HepG2 (cell line): ENCODE measurements around the gene RMI2. TPM values are rescaled to one million over a fixed set of nuclear protein-coding genes. Genes with fewer than 3 reads are reported as not detected.

Experiments used
- ATAC-seq: fragments of 200-7000 bp; cut with Tn5 transposase; 3 replicates; pipeline ENCODE4 v1.9.1; 2020; ENCODE audit warnings: mild to moderate bottlenecking, moderate library complexity
- BruUV-seq: library from RNA; stranded (reverse); fragments of 400-500 nt; replicated peaks from 2 replicates; lab custom pipeline; 2021; lab: Mats Ljungman, UMichigan
- CTCF ChIA-PET: fragments of 300-600 bp; formaldehyde crosslinking; extraction: SDS; loops from one replicate; lab custom pipeline; 2021; ENCODE audit warnings: low total read pairs, inconsistent platforms, low intra/inter-chr PET ratio; lab: Yijun Ruan, JAX
- POLR2A ChIA-PET: fragments of 350-600 bp; sonication (Branson Sonifier 250); formaldehyde crosslinking; loops from one replicate; lab custom pipeline; 2020; ENCODE audit warnings: antibody characterized with exemption, inconsistent platforms; lab: Yijun Ruan, JAX
- DNase-seq: peaks from one replicate; pipeline ENCODE4 v3.0.0-alpha.2; 2015; ENCODE audit warnings: low spot score
- FAIRE-seq: peaks from 3 replicates; lab custom pipeline; 2011; peaks lifted over from hg19 to GRCh38; lab: Jason Lieb, UNC
- H2AFZ ChIP-seq: one replicate; pipeline ENCODE4 v1.6.1; 2011; ENCODE audit warnings: low read length, inconsistent platforms
- H3K27ac ChIP-seq: fragments of 300-600 bp; 3 replicates; pipeline ENCODE4 v1.8.0; 2011; ENCODE audit warnings: mixed run types, mild to moderate bottlenecking, mixed read lengths, low read length, inconsistent platforms; ENCODE audit not compliant: insufficient read depth; ENCODE audit errors: extremely low read length
- H3K27me3 ChIP-seq, 2 experiments: fragments of 200-600 bp in 1 of 2; 2 replicates in 1 of 2; 3 replicates in 1 of 2; pipeline versions ENCODE4 v1.6.0 to v1.8.0; 2011; ENCODE audit warnings: low read length in 2 of 2, mild to moderate bottlenecking in 2 of 2, moderate library complexity in 2 of 2, inconsistent platforms in 1 of 2; ENCODE audit not compliant: insufficient read depth in 2 of 2, control insufficient read depth in 1 of 2
- H3K36me3 ChIP-seq, 2 experiments: fragments of 200-600 bp in 1 of 2; replicated peaks in 1 of 2; 2 replicates in 1 of 2; 3 replicates in 1 of 2; pipeline versions ENCODE4 v1.5.1 to v1.8.0; 2011; ENCODE audit warnings: low read length in 2 of 2, inconsistent platforms in 1 of 2; ENCODE audit not compliant: insufficient read depth in 2 of 2, control insufficient read depth in 1 of 2
- H3K4me1 ChIP-seq: 2 replicates; pipeline ENCODE4 v1.5.1; 2012; ENCODE audit warnings: low read length, inconsistent platforms; ENCODE audit not compliant: insufficient read depth
- H3K4me2 ChIP-seq: 2 replicates; pipeline ENCODE4 v1.6.0; 2011; ENCODE audit warnings: low read depth, low read length, inconsistent platforms
- H3K4me3 ChIP-seq, 3 experiments: fragments of 200-600 bp in 1 of 3; sonication (generic), shearing (Covaris generic) in 1 of 3; replicated peaks in 1 of 3; 2 replicates each; pipeline ENCODE4 v1.5.1; 2011 to 2016; ENCODE audit warnings: low read length in 3 of 3, inconsistent platforms in 2 of 3, low read depth in 2 of 3, mild to moderate bottlenecking in 2 of 3, control low read depth in 1 of 3, mixed read lengths in 1 of 3; ENCODE audit not compliant: insufficient read depth in 1 of 3
- H3K79me2 ChIP-seq: one replicate; pipeline ENCODE4 v1.6.1; 2011; ENCODE audit warnings: low read length, inconsistent platforms; ENCODE audit not compliant: insufficient read depth
- H3K9ac ChIP-seq: 2 replicates; pipeline ENCODE4 v1.6.0; 2011; ENCODE audit warnings: mild to moderate bottlenecking, low read depth, low read length, inconsistent platforms; ENCODE audit not compliant: insufficient read depth
- H3K9me3 ChIP-seq: 2 replicates; pipeline ENCODE4 v1.5.1; 2012; ENCODE audit warnings: mild to moderate bottlenecking, low read length
- H4K20me1 ChIP-seq: 2 replicates; pipeline ENCODE4 v1.6.0; 2011; ENCODE audit warnings: inconsistent platforms, mild to moderate bottlenecking, low read length, moderate library complexity; ENCODE audit not compliant: insufficient read depth
- ADNP ChIP-seq: sonication (generic); formaldehyde crosslinking; IDR thresholded peaks from 2 replicates; pipeline ENCODE4 v1.4.0; 2020; ENCODE audit warnings: missing genetic modification reagents
- HOXA5 ChIP-seq: sonication (generic); formaldehyde crosslinking; IDR thresholded peaks from 2 replicates; pipeline ENCODE4 v1.4.0; 2020; ENCODE audit warnings: missing genetic modification reagents
- RCOR2 ChIP-seq: IDR thresholded peaks from 2 replicates; pipeline ENCODE4 v1.6.1; 2016; ENCODE audit warnings: missing biosample characterization, missing genetic modification reagents
- RFX1 ChIP-seq: fragments of 450-650 bp; IDR thresholded peaks from 2 replicates; pipeline ENCODE4 v1.6.1; 2017
- SMAD3 ChIP-seq: sonication (generic); formaldehyde crosslinking; IDR thresholded peaks from 2 replicates; pipeline ENCODE4 v1.4.0; 2020; ENCODE audit warnings: missing genetic modification reagents
- SOX6 ChIP-seq, 2 experiments: fragments of 450-650 bp in 1 of 2; sonication (generic) in 1 of 2; formaldehyde crosslinking in 1 of 2; IDR thresholded peaks; 2 replicates each; pipeline versions ENCODE4 v1.4.0 to v1.6.1; 2017 to 2020; ENCODE audit warnings: antibody characterized with exemption in 1 of 2, mild to moderate bottlenecking in 1 of 2, missing genetic modification reagents in 1 of 2
- SRSF4 ChIP-seq: fragments of 200-400 bp; formaldehyde crosslinking; IDR thresholded peaks from one replicate; pipeline ENCODE4 v1.6.1; 2018; ENCODE audit warnings: mild to moderate bottlenecking, low read depth, low read length, moderate library complexity; ENCODE audit not compliant: poor library complexity, severe bottlenecking
- SYNCRIP ChIP-seq: fragments of 200-400 bp; formaldehyde crosslinking; IDR thresholded peaks from 2 replicates; pipeline ENCODE4 v1.6.1; 2018; ENCODE audit warnings: mild to moderate bottlenecking, low read depth, low read length; ENCODE audit not compliant: insufficient read depth
- TIGD3 ChIP-seq: sonication (generic); formaldehyde crosslinking; IDR thresholded peaks from 2 replicates; pipeline ENCODE4 v1.5.1; 2020; ENCODE audit warnings: mild to moderate bottlenecking, missing genetic modification reagents, borderline replicate concordance
- ZBTB21 ChIP-seq: sonication (generic); formaldehyde crosslinking; IDR thresholded peaks from 2 replicates; pipeline ENCODE4 v1.4.0; 2020; ENCODE audit warnings: missing genetic modification reagents
- ZEB1 ChIP-seq: IDR thresholded peaks from 2 replicates; pipeline ENCODE4 v1.6.1; 2012; ENCODE audit warnings: mild to moderate bottlenecking, low read depth, inconsistent platforms; ENCODE audit not compliant: insufficient replicate concordance
- ZMYM2 ChIP-seq: sonication (generic); formaldehyde crosslinking; IDR thresholded peaks from 2 replicates; pipeline ENCODE4 v1.8.0; 2022; ENCODE audit warnings: mild to moderate bottlenecking, missing genetic modification reagents
- ZMYM3 ChIP-seq: sonication (generic); formaldehyde crosslinking; IDR thresholded peaks from 2 replicates; pipeline ENCODE4 v1.5.1; 2020; ENCODE audit warnings: mild to moderate bottlenecking, missing genetic modification reagents
- ZNF10 ChIP-seq: sonication (generic); formaldehyde crosslinking; IDR thresholded peaks from 2 replicates; pipeline ENCODE4 v1.4.0; 2020; ENCODE audit warnings: mild to moderate bottlenecking, low read depth, missing genetic modification reagents, borderline replicate concordance
- ZNF121 ChIP-seq: sonication (generic); formaldehyde crosslinking; IDR thresholded peaks from 2 replicates; pipeline ENCODE4 v1.5.0; 2020; ENCODE audit warnings: mild to moderate bottlenecking, missing genetic modification reagents
- ZNF230 ChIP-seq: sonication (generic); formaldehyde crosslinking; IDR thresholded peaks from 2 replicates; pipeline ENCODE4 v1.4.0; 2020; ENCODE audit warnings: mild to moderate bottlenecking, missing genetic modification reagents
- ZNF605 ChIP-seq: sonication (generic); formaldehyde crosslinking; IDR thresholded peaks from 2 replicates; pipeline ENCODE4 v1.8.0; 2022; ENCODE audit warnings: mild to moderate bottlenecking, missing genetic modification reagents
- ZNF7 ChIP-seq: IDR thresholded peaks from 2 replicates; pipeline ENCODE4 v1.6.1; 2016; ENCODE audit warnings: missing biosample characterization, missing genetic modification reagents
- ZNF709 ChIP-seq: sonication (generic); formaldehyde crosslinking; IDR thresholded peaks from 2 replicates; pipeline ENCODE4 v1.5.0; 2020; ENCODE audit warnings: mild to moderate bottlenecking, missing genetic modification reagents
- ZNF790 ChIP-seq: sonication (generic); formaldehyde crosslinking; IDR thresholded peaks from 2 replicates; pipeline ENCODE4 v1.8.0; 2022; ENCODE audit warnings: missing genetic modification reagents, mild to moderate bottlenecking, borderline replicate concordance
- WGBS: methylation state at CpG from one replicate; pipeline ENCODE4 v1.1.6; 2017; ENCODE audit warnings: low lambda C conversion rate; 5-methylcytosine and 5-hydroxymethylcytosine counted together
- in situ Hi-C: cut with HindIII; loops from 2 replicates; pipeline ENCODE4 v1.10.0; 2017; ENCODE audit warnings: low pct_unique_long_range_greater_than_20kb; ENCODE audit not compliant: extremely low pct_ligation_motif_present
- intact Hi-C: fragments of 100-400 bp; cut with micrococcal nuclease; formaldehyde crosslinking; loops from one replicate; pipeline ENCODE4 v1.10.0; 2022; ENCODE audit not compliant: unreplicated experiment
- polyA plus RNA-seq, 8 experiments: library from polyadenylated mRNA; depleted of rRNA in 3 of 8; stranded (reverse) in 7 of 8; unstranded in 1 of 8; fragments of >200 nt; fragmentation: Illumina TruSeq in 4 of 8; extraction: Trizol in 4 of 8; gene quantifications; 2 replicates each; pipeline versions ENCODE4 v1.2.1 to v1.2.3, GENCODE V29; 2011 to 2016; ENCODE audit warnings: low read depth in 4 of 8, missing spikeins in 1 of 8, mixed read lengths in 1 of 8; ENCODE audit not compliant: insufficient read depth in 1 of 8
- total RNA-seq, 5 experiments: library from RNA; depleted of rRNA; stranded (reverse); fragments of >200 nt; fragmentation: Illumina TruSeq; extraction: Trizol; gene quantifications; 2 replicates each; pipeline ENCODE4 v1.2.3, GENCODE V29; 2016; ENCODE audit warnings: low read depth in 1 of 5

RMI2 gene
- total and polyA plus RNA-seq, 2 of the 13 experiments (the other 11 are each of a cell fraction or from before 2014, with no cell fraction given), result 24.5 to 55.7 TPM

DNA sequence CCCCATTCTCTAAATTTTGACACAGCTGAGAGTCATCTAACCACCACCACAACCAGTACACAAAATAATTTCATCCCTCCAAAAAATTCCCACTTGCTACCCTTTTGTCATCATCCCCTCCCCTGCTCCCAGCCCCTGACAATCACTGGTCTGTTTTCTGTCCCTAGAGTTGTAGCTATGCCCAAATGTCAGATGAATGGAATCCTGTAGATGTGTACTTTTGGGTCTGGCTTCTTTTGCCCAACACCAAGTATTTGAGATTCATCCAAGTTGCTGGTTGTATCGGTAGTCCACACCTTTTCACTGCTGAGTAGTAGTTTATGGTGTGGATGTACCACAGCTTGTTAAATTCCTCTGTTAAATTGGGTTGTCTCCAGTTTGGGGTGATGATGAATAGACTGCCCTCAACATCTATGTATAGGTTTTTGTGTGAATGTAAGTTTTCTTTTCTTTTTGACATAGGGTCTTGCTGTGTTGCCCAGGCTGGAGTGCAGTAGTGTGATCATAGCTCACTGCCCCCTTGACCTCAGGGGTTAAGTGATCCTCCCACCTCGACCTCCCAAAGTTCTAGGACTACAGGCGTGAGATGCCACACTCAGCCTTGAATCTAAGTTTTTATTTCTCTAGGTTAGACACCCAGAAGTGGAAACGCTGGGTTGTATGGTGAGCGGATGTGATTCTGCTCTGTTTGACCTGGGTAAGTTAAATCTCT, 14.6 kb upstream of the RMI2 start:
- Histone ChIP-seq H4K20me1 (no peaks in the 10 kb centered on the region), H3K4me1 (peaks cover 62% of the 10 kb centered on the region), H3K9me3 (no peaks in the 10 kb centered on the region), H3K79me2 (no peaks in the 10 kb centered on the region), H3K27ac (no peak overlapping the region), H3K36me3 (no peaks in the 10 kb centered on the region), H3K4me2 (no peak overlapping the region), H2AFZ (no peak overlapping the region), H3K27me3 (no peaks in the 10 kb centered on the region), H3K4me3 (no peak overlapping the region), H3K9ac (no peak overlapping the region)
- intact Hi-C loops (no loop called here), in situ Hi-C loops (no loop called here)
- no peak for TF ChIP-seq ZNF230
- peak; percentile 68 for TF ChIP-seq ZNF7
- no peak for TF ChIP-seq ZNF10 (CRISPR knock-in tag)
- no peak for TF ChIP-seq ZNF605
- peak; percentile 93 for TF ChIP-seq ZNF121 (CRISPR knock-in tag)
- peak; percentile 67; the same call in 1 of the 2 replicates for TF ChIP-seq ZMYM3 (CRISPR knock-in tag)
- no peak for TF ChIP-seq SRSF4
- ChIA-PET POLR2A (no interaction called here), CTCF (no interaction called here)
- no peak for ATAC-seq
- 46% methylated on average over 5 of the region's 5 CpGs for WGBS
- BruUV-seq, result no TSS peak
- peak; percentile 23 for FAIRE-seq
- peak; percentile 58 for DNase-seq

DNA sequence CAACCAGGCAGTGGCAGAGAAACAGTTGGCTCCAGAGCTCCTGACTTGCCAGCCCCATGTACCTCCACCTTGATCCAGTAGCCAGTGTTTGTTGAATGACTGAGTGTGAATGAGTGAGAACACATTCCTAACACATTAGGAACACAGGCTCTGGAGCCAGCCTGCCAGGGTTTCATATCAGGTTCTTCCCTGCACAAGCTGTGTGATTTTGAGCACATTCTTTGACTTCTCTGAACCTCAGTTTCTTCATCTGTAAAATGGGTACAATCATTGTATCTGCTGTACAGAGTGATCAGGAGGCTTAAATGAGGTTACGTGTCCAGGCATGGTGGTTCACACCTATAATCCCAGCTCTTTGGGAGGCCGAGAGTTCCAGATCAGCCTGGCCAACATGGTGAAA, 13.3 kb upstream of the RMI2 start:
- Histone ChIP-seq H3K27ac (no peak overlapping the region), H4K20me1 (no peaks in the 10 kb centered on the region), H3K4me3 (no peak overlapping the region), H3K36me3 (no peaks in the 10 kb centered on the region), H3K4me2 (no peak overlapping the region), H3K4me1 (peaks cover 57% of the 10 kb centered on the region), H2AFZ (no peak overlapping the region), H3K9ac (no peak overlapping the region), H3K9me3 (no peaks in the 10 kb centered on the region), H3K79me2 (no peaks in the 10 kb centered on the region), H3K27me3 (no peaks in the 10 kb centered on the region)
- ChIA-PET POLR2A (interaction anchor here (0.8 to 3.6 kb wide), 3 partner anchors 20 to 76 kb away, joined by 3 to 24 read pairs (median 3); partner anchors contain the start of genes PRM3 and SOCS1), CTCF (no interaction called here)
- intact Hi-C loops (no loop called here), in situ Hi-C loops (no loop called here)
- 68% methylated on average over 2 of the region's 2 CpGs for WGBS
- BruUV-seq, result no TSS peak
- FAIRE-seq, result no peak
- no peak for DNase-seq
- ATAC-seq, result no peak
- TF ChIP-seq ZEB1, result no peak
- TF ChIP-seq SYNCRIP, result no peak
- peak; percentile 92 for TF ChIP-seq ADNP (CRISPR knock-in tag)
- no peak for TF ChIP-seq ZNF790 (CRISPR knock-in tag)
- TF ChIP-seq RCOR2 (CRISPR knock-in tag), result peak; percentile 73
- 0 out of 2 replicates have a peak, but pooled peaks have one; percentile 55 for TF ChIP-seq ZMYM2 (CRISPR knock-in tag)
- TF ChIP-seq ZBTB21 (CRISPR knock-in tag), result 0 out of 2 replicates have a peak, but pooled peaks have one; percentile 5
- TF ChIP-seq SMAD3 (CRISPR knock-in tag), result no peak
- no peak for TF ChIP-seq RFX1
- no peak for TF ChIP-seq HOXA5 (CRISPR knock-in tag)
- TF ChIP-seq SOX6 (IDR thresholded peaks at IDR 0.05), result no peak
- TF ChIP-seq SOX6 (CRISPR knock-in tag; IDR thresholded peaks at IDR 0.05), result no peak
- no peak for TF ChIP-seq ZNF709 (CRISPR knock-in tag)
- TF ChIP-seq TIGD3 (CRISPR knock-in tag), result no peak
